22Rv1 (cell line): Measurements from ENCODE around the gene MOB3C.

ENCODE experiments used
- H3K27ac ChIP-seq: fragments of 450-650 bp; 2 replicates; pipeline ENCODE4 v1.5.1; 2017
- CTCF ChIP-seq: fragments of 450-650 bp; IDR thresholded peaks from 2 replicates; pipeline ENCODE4 v1.5.1; 2017; ENCODE audit warnings: mild to moderate bottlenecking
- ZFX ChIP-seq: fragments of 450-650 bp; IDR thresholded peaks from 2 replicates; pipeline ENCODE4 v1.6.1; 2017; ENCODE audit warnings: antibody characterized with exemption, borderline replicate concordance

The MOB3C gene

DNA sequence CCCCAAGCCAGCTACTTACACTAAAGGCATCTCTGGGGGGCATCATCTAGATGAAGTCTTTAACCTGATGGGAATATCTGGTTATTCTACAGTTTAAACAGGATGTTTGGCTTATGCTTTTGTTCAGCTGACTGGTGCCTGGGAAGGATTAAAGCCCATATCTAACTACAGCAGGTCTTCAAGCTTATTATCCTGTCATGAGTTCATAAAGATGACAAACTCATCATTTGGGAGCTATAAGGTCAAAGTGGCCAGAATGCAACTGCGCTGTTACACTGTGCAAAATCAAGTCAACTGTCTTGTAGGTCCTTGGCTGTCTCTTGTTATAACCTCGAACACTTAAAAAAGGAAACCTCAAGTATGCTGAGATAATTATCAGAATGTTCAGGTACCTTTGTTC is 18.6 kb upstream of the MOB3C start:
- TF ChIP-seq ZFX (no peak), CTCF (no peak)
- no peak overlapping the region for H3K27ac ChIP-seq

GRCh38 chr1:46630719-46631118 is 14.1 kb upstream of the MOB3C start:
- no peak for TF ChIP-seq ZFX
- TF ChIP-seq CTCF, result no peak
- peak overlapping the region; percentile 38 for H3K27ac ChIP-seq

- H3K27ac ChIP-seq, result no peak overlapping the region
- no peak for TF ChIP-seq CTCF
- TF ChIP-seq ZFX, result no peak
Measured at GRCh38 chr1:46623743-46624644, 7.4 kb upstream of the MOB3C start.

- no peak overlapping the region for H3K27ac ChIP-seq
- TF ChIP-seq CTCF (peak; percentile 77), ZFX (no peak)
Measured at GRCh38 chr1:46622344-46622743, 5.7 kb upstream of the MOB3C start.

DNA sequence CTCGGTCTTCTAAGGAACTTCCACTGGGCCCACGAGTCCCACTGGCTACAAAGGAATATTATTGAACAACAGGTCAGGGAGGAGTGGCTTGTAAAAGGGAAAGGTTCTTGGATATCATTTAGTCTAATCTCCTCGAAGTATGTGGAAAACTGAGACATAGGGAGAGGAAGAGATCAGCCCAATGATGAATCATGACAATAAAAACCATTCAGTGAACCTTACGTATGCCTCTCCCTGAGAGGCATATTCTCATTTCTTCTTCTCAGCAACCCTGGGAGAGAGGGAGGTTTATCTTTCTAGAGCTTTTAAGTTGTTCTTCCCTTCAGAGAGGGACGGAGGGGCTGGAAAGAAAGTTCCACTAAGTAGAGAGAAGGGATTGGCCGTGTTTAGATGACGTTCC is 5.3 kb upstream of the MOB3C start:
- TF ChIP-seq ZFX (no peak), CTCF (no peak)
- no peak overlapping the region for H3K27ac ChIP-seq

- no peak overlapping the region for H3K27ac ChIP-seq
- no peak for TF ChIP-seq ZFX
- TF ChIP-seq CTCF, result no peak
Measured at GRCh38 chr1:46619656-46620258, 3.1 kb upstream of the MOB3C start.

- no peak overlapping the region for H3K27ac ChIP-seq
- TF ChIP-seq ZFX (no peak), CTCF (no peak)
Measured at GRCh38 chr1:46618754-46619415, 2.3 kb upstream of the MOB3C start.
